Loucy (cell line): ENCODE data around the gene UNC45A.

Experiments used
- H2AFZ ChIP-seq: fragments of 200-600 bp; sonication (generic); 2 replicates; pipeline ENCODE4 v1.6.0; 2016; ENCODE audit warnings: antibody characterized with exemption, mild to moderate bottlenecking, low read length, moderate library complexity
- H3F3A ChIP-seq: fragments of 200-600 bp; 2 replicates; pipeline ENCODE4 v1.6.0; 2016; ENCODE audit warnings: antibody characterized with exemption, low read depth, mild to moderate bottlenecking
- H3K27me3 ChIP-seq: fragments of 200-600 bp; sonication (generic); 2 replicates; pipeline ENCODE4 v1.6.1; 2014; ENCODE audit warnings: low read length, mild to moderate bottlenecking; ENCODE audit not compliant: insufficient read depth, poor library complexity, severe bottlenecking
- H3K36me3 ChIP-seq: fragments of 200-600 bp; sonication (generic); 2 replicates; pipeline ENCODE4 v1.6.1; 2016; ENCODE audit warnings: low read length; ENCODE audit not compliant: insufficient read depth
- H3K4me1 ChIP-seq: fragments of 200-600 bp; sonication (generic); 2 replicates; pipeline ENCODE4 v1.5.1; 2014; ENCODE audit warnings: low read length, mild to moderate bottlenecking; ENCODE audit not compliant: insufficient read depth, poor library complexity, severe bottlenecking
- H3K4me2 ChIP-seq: fragments of 200-600 bp; sonication (generic); 2 replicates; pipeline ENCODE4 v1.6.0; 2014; ENCODE audit warnings: antibody characterized with exemption, low read length, low read depth, mild to moderate bottlenecking; ENCODE audit not compliant: poor library complexity, severe bottlenecking
- H3K4me3 ChIP-seq: fragments of 200-600 bp; sonication (generic); 2 replicates; pipeline ENCODE4 v1.5.1; 2014; ENCODE audit warnings: low read length, mild to moderate bottlenecking, mixed read lengths; ENCODE audit not compliant: poor library complexity, severe bottlenecking
- H3K79me2 ChIP-seq: fragments of 200-600 bp; sonication (generic); 2 replicates; pipeline ENCODE4 v1.6.1; 2014; ENCODE audit warnings: low read length; ENCODE audit not compliant: insufficient read depth
- H3K9ac ChIP-seq: fragments of 200-600 bp; sonication (generic); 2 replicates; pipeline ENCODE4 v1.6.0; 2014; ENCODE audit warnings: mild to moderate bottlenecking, low read depth, low read length, moderate library complexity; ENCODE audit not compliant: poor library complexity, severe bottlenecking
- H3K9me2 ChIP-seq: fragments of 200-600 bp; sonication (generic); replicated peaks from 2 replicates; pipeline ENCODE4 v1.6.1; 2016; ENCODE audit warnings: low read depth, low read length, mixed read lengths
- H3K9me3 ChIP-seq: fragments of 200-600 bp; sonication (generic); 2 replicates; pipeline ENCODE4 v1.6.1; 2014; ENCODE audit warnings: mild to moderate bottlenecking, antibody characterized with exemption, low read length, low read depth; ENCODE audit not compliant: insufficient read depth
- H4K20me1 ChIP-seq: fragments of 200-600 bp; sonication (generic); 2 replicates; pipeline ENCODE4 v1.6.0; 2014; ENCODE audit warnings: antibody characterized with exemption, low read length, mild to moderate bottlenecking; ENCODE audit not compliant: insufficient read depth, poor library complexity, severe bottlenecking
- CTCF ChIP-seq: fragments of 200-600 bp; sonication (generic); conservative IDR thresholded peaks from 2 replicates; pipeline ENCODE4 v1.5.1; 2014; ENCODE audit warnings: mild to moderate bottlenecking, antibody characterized with exemption, low read length
- EZH2phosphoT487 ChIP-seq: fragments of 200-600 bp; IDR thresholded peaks from 2 replicates; pipeline ENCODE4 v1.6.1; 2018; ENCODE audit warnings: antibody characterized with exemption, mild to moderate bottlenecking, moderate library complexity, borderline replicate concordance

UNC45A gene

GRCh38 chr15:90994417-90995311, 59.6 kb downstream of the UNC45A start, which contains the start of gene PRC1:
Gene PRC1, minus strand, starts transcription at chr15:90994535. Its CDS starts 118 bp downstream, at chr15:90994417.
- Histone ChIP-seq H2AFZ (peak within 1 kb of the TSS; percentile 98), H3K4me1 (peaks cover 30% of the 10 kb centered on the region), H4K20me1 (peaks cover 14% of the 10 kb centered on the region), H3K36me3 (peaks cover 14% of the 10 kb centered on the region; the same call in 1 of the 2 replicates), H3K79me2 (peaks cover 66% of the 10 kb centered on the region), H3K9me3 (no peaks in the 10 kb centered on the region), H3K9ac (peak within 1 kb of the TSS; percentile 91), H3K4me2 (peak within 1 kb of the TSS; percentile 87), H3F3A (no peaks in the 10 kb centered on the region), H3K4me3 (peak within 1 kb of the TSS; percentile 88), H3K27me3 (no peaks in the 10 kb centered on the region), H3K9me2 (no peaks in the 10 kb centered on the region)
- TF ChIP-seq CTCF (no peak), EZH2phosphoT487 (no peak)

GRCh38 chr15:90998737-90999136, 63.7 kb downstream of the UNC45A start:
- Histone ChIP-seq H3K27me3 (no peaks in the 10 kb centered on the region), H3K9me3 (no peaks in the 10 kb centered on the region), H3K4me2 (no peak overlapping the region), H3K36me3 (peaks cover 32% of the 10 kb centered on the region; the same call in 1 of the 2 replicates), H3K9me2 (no peaks in the 10 kb centered on the region), H2AFZ (no peak overlapping the region), H3K79me2 (peaks cover 25% of the 10 kb centered on the region), H3F3A (no peaks in the 10 kb centered on the region), H3K4me3 (no peak overlapping the region), H4K20me1 (no peaks in the 10 kb centered on the region), H3K9ac (no peak overlapping the region), H3K4me1 (peaks cover 11% of the 10 kb centered on the region)
- TF ChIP-seq CTCF: no peak

GRCh38 chr15:91001209-91001608, 66.1 kb downstream of the UNC45A start:
- no peak overlapping the region for H2AFZ ChIP-seq
- H3K9me3 ChIP-seq: no peaks in the 10 kb centered on the region
- H3K4me1 ChIP-seq: peaks cover 1% of the 10 kb centered on the region
- H3K4me3 ChIP-seq: no peak overlapping the region
- no peak for TF ChIP-seq EZH2phosphoT487
- no peak for TF ChIP-seq CTCF
- H3F3A ChIP-seq: no peaks in the 10 kb centered on the region
- peaks cover 2% of the 10 kb centered on the region; the same call in 1 of the 2 replicates for H3K79me2 ChIP-seq
- no peaks in the 10 kb centered on the region for H3K9me2 ChIP-seq
- H3K4me2 ChIP-seq: no peak overlapping the region
- H3K9ac ChIP-seq: no peak overlapping the region
- no peaks in the 10 kb centered on the region for H4K20me1 ChIP-seq
- H3K36me3 ChIP-seq: peaks cover 41% of the 10 kb centered on the region; the same call in 1 of the 2 replicates
- H3K27me3 ChIP-seq: no peaks in the 10 kb centered on the region
